NCI-H748 treated with DMSO at 0.1 percent for 48 hours (cell line): ENCODE results near the gene ASTN2.

Source experiments
- DNase-seq: peaks from one replicate; lab custom pipeline; 2025; lab: John Stamatoyannopoulos, UW

ASTN2 gene

GRCh38 chr9:117114768-117115167 lies 300.1 kb downstream of the ASTN2 start:
- DNase-seq: no peak

DNA sequence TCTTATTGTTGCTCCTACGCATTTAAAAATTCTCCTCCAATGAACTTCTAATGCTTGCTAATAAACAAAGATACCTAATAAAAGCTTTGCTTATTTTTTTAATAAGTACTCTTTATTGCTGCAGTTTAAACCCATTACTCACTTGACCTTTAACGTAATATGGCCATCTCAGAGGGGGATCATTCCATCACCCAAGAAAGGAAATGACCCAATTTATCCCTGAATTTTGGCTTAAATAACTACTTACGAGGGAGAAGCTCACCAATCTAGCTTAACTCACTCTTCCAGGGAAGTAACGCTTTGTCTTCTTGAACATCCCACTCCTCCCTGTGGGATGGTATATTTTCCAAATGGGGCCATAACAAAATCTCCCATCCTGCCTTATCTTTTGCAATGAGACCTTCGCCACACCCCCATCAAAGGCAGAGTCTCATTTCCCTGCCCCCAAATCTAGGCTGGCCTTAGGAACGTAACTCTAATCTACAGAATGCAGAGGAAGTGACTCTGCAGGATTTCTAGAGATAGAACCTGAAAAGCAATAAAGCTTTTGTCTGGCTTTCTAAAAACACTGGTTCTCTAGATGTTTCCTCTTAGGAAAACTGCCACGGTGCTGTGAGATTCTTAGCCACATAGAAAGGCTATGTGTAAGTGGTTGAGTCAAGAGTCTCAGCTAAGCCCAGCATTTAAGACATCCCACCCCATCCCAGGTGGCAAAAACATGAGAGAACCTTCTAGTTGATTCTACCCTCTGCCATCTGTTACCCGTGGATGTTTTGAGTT lies 310.0 kb downstream of the ASTN2 start:
- DNase-seq: no peak

- DNase-seq: no peak
Measured at GRCh38 chr9:117104206-117104605, 310.7 kb downstream of the ASTN2 start.

DNA sequence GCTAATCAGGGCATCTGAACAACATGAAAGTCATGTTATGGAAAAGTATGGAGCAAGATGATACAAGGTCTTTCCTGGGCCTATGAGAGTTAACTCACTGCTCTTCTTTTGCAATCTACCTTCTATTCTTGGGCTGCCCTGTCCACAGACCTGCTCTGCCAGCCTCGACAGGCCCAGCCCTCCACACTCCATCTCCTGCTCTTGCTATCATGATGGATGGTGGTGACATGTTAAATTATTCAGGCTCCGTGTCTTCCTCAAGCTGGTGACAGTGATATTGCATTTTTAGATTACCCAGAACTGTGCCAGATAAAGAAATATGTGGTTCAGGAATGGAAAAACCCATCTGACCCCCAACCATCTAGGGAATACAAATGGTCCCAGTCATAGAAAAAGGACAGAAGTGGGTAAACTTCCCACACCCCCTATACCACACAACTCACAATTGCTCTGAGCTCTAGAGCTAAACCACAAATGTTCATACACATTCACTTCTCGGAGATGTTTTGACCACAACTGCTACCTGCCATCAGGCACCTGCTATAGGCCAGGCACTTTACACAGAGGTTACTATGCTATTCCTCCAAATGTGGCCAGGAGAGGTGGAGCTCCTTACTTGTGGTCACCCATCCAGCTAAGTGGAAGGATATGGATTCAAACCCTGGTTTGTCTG lies 311.3 kb downstream of the ASTN2 start:
- DNase-seq: no peak

DNA sequence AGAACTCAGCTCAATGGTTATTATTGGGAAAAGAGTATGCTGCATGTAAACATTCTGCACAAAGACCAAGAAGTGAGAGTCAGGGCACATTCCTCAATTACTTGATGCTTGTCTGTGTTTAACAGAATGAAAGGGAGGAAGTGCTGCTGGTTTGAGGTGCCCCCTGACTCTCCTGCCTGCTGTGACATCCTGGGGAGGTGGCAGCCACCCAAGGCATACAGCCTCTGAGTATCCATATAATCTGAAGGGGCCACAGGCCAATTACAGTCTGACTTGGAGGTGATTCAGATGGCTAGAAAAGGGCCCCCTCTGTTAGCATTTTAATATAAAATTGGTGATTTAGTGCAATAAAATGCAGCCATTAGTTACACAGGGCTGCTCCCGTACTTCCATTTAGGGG lies 313.8 kb downstream of the ASTN2 start:
- DNase-seq: no peak

DNA sequence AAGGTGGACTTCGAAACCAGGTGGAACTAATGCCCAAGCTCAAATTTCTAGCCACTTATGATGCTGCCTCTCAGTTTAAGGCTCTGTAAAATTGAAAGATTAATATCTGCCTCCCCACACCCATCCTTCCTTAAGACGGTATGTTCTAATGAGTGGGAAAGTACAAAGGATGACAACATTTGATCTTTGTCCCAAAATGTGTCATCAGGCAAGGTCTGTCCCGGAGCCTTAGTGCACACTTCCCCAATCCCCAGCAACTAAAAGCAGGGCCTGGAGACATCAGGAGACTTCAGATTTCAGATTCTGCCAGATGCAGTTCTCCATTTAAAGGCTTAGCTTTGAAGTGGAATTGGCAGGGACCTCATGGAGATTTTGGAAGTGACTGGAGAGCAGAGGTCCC lies 316.5 kb downstream of the ASTN2 start:
- DNase-seq: no peak

DNA sequence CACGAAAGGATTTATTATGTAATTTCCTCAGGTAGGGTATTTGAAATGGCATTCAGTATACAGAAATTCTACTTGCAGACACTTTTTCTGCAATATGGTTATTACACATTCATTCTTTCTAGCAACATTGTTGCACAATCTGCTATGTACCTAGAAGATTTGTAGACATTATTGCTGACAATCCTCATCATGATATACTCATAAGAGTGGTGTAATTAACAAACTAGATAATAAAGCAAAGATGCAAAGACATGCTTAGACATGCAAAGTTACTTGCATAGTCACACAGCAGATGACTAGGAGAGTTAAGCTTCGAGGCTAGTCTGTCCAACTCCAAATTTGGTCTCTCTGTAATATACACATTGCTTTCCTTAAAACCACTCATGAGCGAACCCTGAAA lies 317.1 kb downstream of the ASTN2 start:
- no peak for DNase-seq

GRCh38 chr9:117096138-117096537 lies 318.7 kb downstream of the ASTN2 start:
- DNase-seq: no peak

- no peak for DNase-seq
Measured at GRCh38 chr9:117095081-117095480, 319.8 kb downstream of the ASTN2 start.

- no peak for DNase-seq
Measured at GRCh38 chr9:117093891-117094844, 320.7 kb downstream of the ASTN2 start.

- no peak for DNase-seq
Measured at GRCh38 chr9:117092582-117092981, 322.3 kb downstream of the ASTN2 start.

DNA sequence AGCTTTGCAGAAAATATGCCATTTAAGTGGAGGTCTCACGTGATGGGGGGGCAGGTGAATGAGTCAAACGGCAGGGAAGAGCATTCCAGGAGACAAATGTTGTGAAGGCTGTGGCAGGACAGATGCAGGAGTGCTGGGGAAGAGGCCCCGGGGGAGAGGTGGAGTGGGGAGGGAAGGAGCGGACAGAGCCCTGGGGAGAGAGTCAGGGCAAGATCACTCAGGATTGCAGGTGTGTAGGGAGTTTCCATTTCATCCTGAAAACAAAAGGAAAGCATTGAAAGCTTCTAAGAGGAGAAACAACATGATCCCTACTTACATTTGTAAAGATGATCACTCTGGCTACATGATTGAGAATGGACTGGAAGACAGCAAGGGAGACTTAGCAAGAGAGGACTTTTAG lies 323.3 kb downstream of the ASTN2 start:
- DNase-seq: no peak

DNA sequence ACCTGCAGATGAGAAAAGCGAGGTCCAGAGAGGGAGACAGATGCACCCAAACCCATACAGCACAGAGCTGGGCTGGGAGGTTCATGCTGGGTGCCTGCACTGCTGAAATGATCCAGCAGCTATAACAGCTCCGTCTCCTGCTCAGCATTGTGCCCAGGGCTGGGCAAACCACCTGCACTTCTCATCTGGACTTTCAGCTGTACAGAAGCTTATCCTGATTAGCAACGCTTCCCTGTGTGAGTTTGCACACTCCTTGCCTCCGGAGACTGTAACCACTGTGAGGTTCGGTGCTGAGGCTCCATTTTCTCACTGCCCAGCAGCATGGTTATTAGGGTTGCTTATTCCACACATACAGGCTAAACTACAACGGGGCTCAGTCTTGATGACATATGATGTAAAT lies 326.1 kb downstream of the ASTN2 start:
- DNase-seq: no peak

- no peak for DNase-seq
Measured at GRCh38 chr9:117088140-117088539, 326.7 kb downstream of the ASTN2 start.

GRCh38 chr9:117084221-117084620 lies 330.6 kb downstream of the ASTN2 start:
- DNase-seq: no peak

- DNase-seq: no peak
Measured at GRCh38 chr9:117083559-117083958, 331.3 kb downstream of the ASTN2 start.

DNA sequence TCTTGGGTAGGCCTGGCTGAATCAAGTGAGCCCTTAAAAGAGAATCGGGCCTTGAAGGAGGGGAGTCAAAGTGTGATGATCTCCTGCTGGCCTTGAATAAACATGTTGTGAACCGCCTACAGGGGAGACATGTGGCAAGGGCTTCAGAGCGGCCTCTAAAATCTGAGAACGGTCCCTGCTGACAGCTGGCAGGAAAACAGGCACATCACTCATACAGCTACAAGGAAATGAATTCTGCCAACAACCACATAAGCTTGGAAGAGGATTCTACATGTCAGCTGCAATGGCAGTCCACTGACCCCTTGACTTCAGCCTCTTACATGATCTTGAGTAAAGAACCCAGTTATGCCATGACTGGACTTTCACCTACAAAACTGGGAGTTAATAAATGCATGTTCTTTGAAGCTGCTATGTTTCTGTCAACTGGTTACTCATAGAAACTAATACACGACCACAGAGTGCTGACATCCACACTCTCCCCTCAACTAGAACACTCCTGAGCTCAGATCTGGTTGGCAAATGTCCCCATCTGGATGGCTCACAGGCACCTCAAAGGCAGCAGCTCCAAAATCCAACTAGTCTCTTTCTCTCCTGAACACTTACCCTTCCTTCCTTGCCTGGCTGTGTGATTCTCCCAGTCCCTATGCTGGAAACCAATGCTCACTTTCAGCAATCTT lies 333.1 kb downstream of the ASTN2 start:
- no peak for DNase-seq

DNA sequence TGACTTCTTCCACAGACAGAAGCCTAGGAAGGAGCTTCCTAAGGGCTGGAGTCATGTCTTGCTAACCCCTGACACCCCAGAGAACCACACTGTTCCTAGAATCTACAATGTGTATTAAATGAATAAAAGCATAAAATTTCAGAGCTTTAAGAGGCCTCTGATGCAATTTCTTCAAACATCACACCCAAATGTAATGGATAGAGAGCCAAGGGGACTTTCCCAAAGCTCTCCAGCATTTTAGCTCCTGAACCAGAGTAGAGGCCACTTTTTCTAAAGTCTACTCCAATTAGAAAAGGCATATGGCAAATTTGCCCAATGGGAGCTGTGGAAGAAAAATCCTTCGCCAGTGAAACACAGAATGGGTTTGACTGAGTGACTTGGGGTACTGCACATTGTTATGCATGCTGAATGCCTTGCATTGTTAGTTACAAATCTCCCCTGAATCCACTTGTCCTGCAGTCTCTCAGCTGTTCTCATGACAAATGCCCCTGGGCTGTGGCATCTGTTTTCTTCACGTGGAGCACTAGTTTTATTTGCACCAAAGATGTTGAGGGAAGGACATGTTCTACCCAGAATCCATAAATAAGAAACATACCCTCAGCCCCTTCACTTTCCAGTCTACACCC lies 334.0 kb downstream of the ASTN2 start:
- DNase-seq: no peak

DNA sequence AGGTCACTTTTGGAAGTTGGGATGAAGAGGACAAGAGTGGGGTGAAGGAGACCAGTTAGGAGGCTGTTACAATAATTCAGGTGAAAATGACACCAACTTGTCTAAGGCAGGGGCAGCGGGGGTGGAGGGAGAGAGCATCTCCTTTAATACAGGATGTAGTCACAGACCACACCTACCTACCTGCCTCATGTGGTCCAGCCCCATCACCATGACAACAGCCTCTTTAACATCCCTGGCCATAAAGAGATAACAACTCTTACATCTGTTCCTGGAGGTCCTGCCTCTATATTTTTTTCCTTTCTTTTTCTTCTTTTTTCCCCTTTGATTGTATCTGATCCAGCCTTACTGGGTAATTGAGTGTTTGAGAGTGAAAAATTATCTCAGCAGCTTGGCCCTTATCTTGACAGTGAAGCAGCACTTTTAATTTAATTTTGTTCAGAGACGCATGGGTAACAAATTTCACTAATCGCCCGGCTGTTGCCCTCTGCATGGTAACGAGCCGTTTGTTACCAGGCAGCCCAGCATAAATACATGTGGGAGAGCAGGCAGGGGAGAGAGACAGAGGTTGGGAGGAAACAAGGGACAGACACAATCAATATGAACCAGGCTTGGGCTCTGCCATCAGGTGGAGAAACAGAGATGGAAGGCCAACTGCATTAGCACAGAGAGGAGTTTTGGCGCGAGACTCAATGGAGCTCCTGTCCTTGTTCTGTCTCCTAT lies 338.1 kb downstream of the ASTN2 start:
- DNase-seq: peak; percentile 94

DNA sequence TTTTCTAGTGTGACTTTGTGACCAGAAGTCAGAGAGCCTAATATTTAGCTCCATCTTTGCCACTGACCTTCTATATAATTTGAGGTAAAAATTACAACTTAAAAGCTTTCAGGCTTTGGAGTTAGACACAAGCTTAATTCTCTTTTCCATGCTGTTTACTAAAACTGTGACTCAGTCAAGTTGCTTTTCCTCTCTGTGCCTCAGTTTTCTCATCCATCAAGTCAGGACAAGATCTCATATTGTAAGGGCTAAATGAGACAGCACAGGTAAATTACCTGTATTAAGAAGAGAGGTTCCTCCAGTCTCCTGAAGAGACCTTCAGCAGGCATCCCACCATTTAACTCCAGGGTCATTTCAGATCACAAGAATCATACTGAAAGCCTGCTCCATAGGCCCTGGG lies 339.2 kb downstream of the ASTN2 start:
- DNase-seq: no peak
